PC-9 (cell line): ENCODE data around the gene LEKR1. TPM values are rescaled to one million over a fixed set of nuclear protein-coding genes. Genes with fewer than 3 reads are reported as not detected.

Experiments used
- BruUV-seq: library from RNA; stranded (reverse); fragments of 400-500 nt; replicated peaks from 2 replicates; lab custom pipeline; 2021; lab: Mats Ljungman, UMichigan
- CTCF ChIA-PET: fragments of 300-600 bp; sonication (Branson Sonifier 250); formaldehyde crosslinking; loops from one replicate; lab custom pipeline; 2022; ENCODE audit warnings: antibody characterized with exemption; lab: Charles Lee
- POLR2A ChIA-PET: fragments of 300-600 bp; sonication (Branson Sonifier 250); formaldehyde crosslinking; loops from one replicate; lab custom pipeline; 2022; ENCODE audit warnings: antibody characterized with exemption; ENCODE audit not compliant: unreplicated experiment; lab: Charles Lee
- DNase-seq, 2 experiments: peaks; one replicate each; pipeline versions ENCODE4 v3.0.0 to v3.0.0-alpha.2; 2015 to 2022; ENCODE audit warnings: mixed read lengths in 1 of 2
- H2AFZ ChIP-seq: fragments of 200-600 bp; sonication (generic); 2 replicates; pipeline ENCODE4 v1.8.1; 2017; ENCODE audit warnings: antibody characterized with exemption
- H3F3A ChIP-seq: fragments of 200-600 bp; sonication (generic); 2 replicates; pipeline ENCODE4 v1.8.1; 2017; ENCODE audit warnings: antibody characterized with exemption, mild to moderate bottlenecking, low read depth; ENCODE audit not compliant: insufficient read depth
- H3K27ac ChIP-seq: fragments of 200-600 bp; sonication (generic); 2 replicates; pipeline ENCODE4 v1.6.1; 2016; ENCODE audit warnings: mixed run types
- H3K27me3 ChIP-seq: fragments of 200-600 bp; sonication (generic); 2 replicates; pipeline ENCODE4 v1.6.1; 2016; ENCODE audit warnings: low read depth, mixed run types; ENCODE audit not compliant: insufficient read depth
- H3K36me3 ChIP-seq: fragments of 200-600 bp; sonication (generic); 2 replicates; pipeline ENCODE4 v1.6.1; 2016; ENCODE audit warnings: low read depth, mixed run types
- H3K4me1 ChIP-seq: fragments of 200-600 bp; sonication (generic); replicated peaks from 2 replicates; pipeline ENCODE4 v1.6.1; 2016; ENCODE audit warnings: mixed run types; ENCODE audit not compliant: insufficient read depth
- H3K4me2 ChIP-seq: fragments of 200-600 bp; sonication (generic); 2 replicates; pipeline ENCODE4 v1.6.1; 2017; ENCODE audit warnings: mixed run types
- H3K4me3 ChIP-seq: fragments of 200-600 bp; sonication (generic); 2 replicates; pipeline ENCODE4 v1.6.1; 2016; ENCODE audit warnings: mixed run types
- H3K79me2 ChIP-seq: fragments of 200-600 bp; sonication (generic); 2 replicates; pipeline ENCODE4 v1.6.1; 2017; ENCODE audit warnings: low read depth, mixed run types
- H3K9me2 ChIP-seq: fragments of 200-600 bp; sonication (generic); 2 replicates; pipeline ENCODE4 v1.8.1; 2017; ENCODE audit warnings: mild to moderate bottlenecking; ENCODE audit not compliant: insufficient read depth
- H3K9me3 ChIP-seq: fragments of 200-600 bp; sonication (generic); 2 replicates; pipeline ENCODE4 v1.8.1; 2016; ENCODE audit warnings: low read depth; ENCODE audit not compliant: insufficient read depth
- H4K20me1 ChIP-seq: fragments of 200-600 bp; sonication (generic); 2 replicates; pipeline ENCODE4 v1.8.1; 2017; ENCODE audit not compliant: insufficient read depth
- CTCF ChIP-seq: fragments of 200-600 bp; sonication (generic); conservative IDR thresholded peaks from 2 replicates; pipeline ENCODE4 v1.6.1; 2017; ENCODE audit warnings: mixed run types, antibody characterized with exemption, mild to moderate bottlenecking, moderate library complexity
- EZH2 ChIP-seq: fragments of 200-600 bp; sonication (generic); IDR thresholded peaks from 2 replicates; pipeline ENCODE4 v1.8.0; 2017; ENCODE audit warnings: antibody characterized with exemption, low read depth
- intact Hi-C: fragments of 100-400 bp; cut with micrococcal nuclease; formaldehyde crosslinking; loops from one replicate; pipeline ENCODE4 v1.10.0; 2022; ENCODE audit not compliant: unreplicated experiment
- total RNA-seq: library from RNA; stranded (reverse); gene quantifications from 2 replicates; pipeline ENCODE4 v1.2.3, GENCODE V29; 2021

Gene LEKR1
- total RNA-seq, 1 experiment from 2014 or later, result 3.9 TPM

GRCh38 chr3:157081626-157082210, 255.6 kb downstream of the LEKR1 start:
- Histone ChIP-seq H3K27me3 (no peaks in the 10 kb centered on the region), H3K36me3 (no peaks in the 10 kb centered on the region), H3K79me2 (no peaks in the 10 kb centered on the region), H3K9me3 (no peaks in the 10 kb centered on the region), H3K4me1 (peaks cover 48% of the 10 kb centered on the region), H3K9me2 (no peaks in the 10 kb centered on the region), H3K27ac (peak overlapping the region; percentile 92), H3F3A (peaks cover 36% of the 10 kb centered on the region), H4K20me1 (no peaks in the 10 kb centered on the region), H3K4me2 (peak overlapping the region; percentile 58), H2AFZ (peak overlapping the region; percentile 19; the same call in 1 of the 2 replicates), H3K4me3 (peak overlapping the region; percentile 9; the same call in 1 of the 2 replicates)
- no peak for TF ChIP-seq EZH2
- peak; percentile 100 for TF ChIP-seq CTCF
- no TSS peak for BruUV-seq
- intact Hi-C loops, result loop anchor here (1.0 to 10.0 kb wide), 9 partner anchors 49 to 1207 kb away; partner anchors contain the start of genes GMPS, LEKR1, SSR3 and TIPARP
- DNase-seq, result peak; percentile 95 to 98
- CTCF ChIA-PET, result interaction anchor here (0.6 to 1.7 kb wide), 4 partner anchors 34 to 931 kb away, joined by 3 to 6 read pairs (median 4); no protein-coding TSS in a partner anchor
- POLR2A ChIA-PET, result interaction anchor here (0.6 to 1.0 kb wide), 3 partner anchors 33 to 407 kb away, joined by 3 to 6 read pairs (median 4); partner anchors contain the start of gene TIPARP

- peak overlapping the region; percentile 9; the same call in 1 of the 2 replicates for H3K4me3 ChIP-seq
- CTCF ChIA-PET, result interaction anchor here (0.6 to 1.7 kb wide), 4 partner anchors 33 to 932 kb away, joined by 3 to 6 read pairs (median 4); no protein-coding TSS in a partner anchor
Measured at GRCh38 chr3:157082305-157082982, 256.3 kb downstream of the LEKR1 start.

More at GRCh38 chr3:157082305-157082982, 256.3 kb downstream of the LEKR1 start:
- Histone ChIP-seq H3K27me3 (no peaks in the 10 kb centered on the region), H4K20me1 (no peaks in the 10 kb centered on the region), H2AFZ (no peak overlapping the region), H3K27ac (peak overlapping the region; percentile 92), H3F3A (peaks cover 41% of the 10 kb centered on the region), H3K36me3 (no peaks in the 10 kb centered on the region), H3K4me2 (peak overlapping the region; percentile 58), H3K9me2 (no peaks in the 10 kb centered on the region), H3K9me3 (no peaks in the 10 kb centered on the region), H3K4me1 (peaks cover 56% of the 10 kb centered on the region), H3K79me2 (no peaks in the 10 kb centered on the region)
- intact Hi-C loops, result loop anchor here (10.0 kb wide), 1 partner anchor 1208 kb away; the partner anchor contains the start of gene GMPS
- DNase-seq, result peak; percentile 38 to 93
- BruUV-seq, result TSS peak; percentile 86
- TF ChIP-seq EZH2 (no peak), CTCF (no peak)
- POLR2A ChIA-PET, result interaction anchor here (0.6 to 0.7 kb wide), 3 partner anchors 70 to 270 kb away, joined by 3 to 10 read pairs (median 10); no protein-coding TSS in a partner anchor
